Astrocyte (in vitro differentiated cells and primary cell): ENCODE measurements around the gene JAZF1.

ENCODE experiments used
- EZH2 ChIP-seq: IDR thresholded peaks from 2 replicates; pipeline ENCODE4 v1.6.1; 2012; ENCODE audit warnings: mild to moderate bottlenecking, low read length, inconsistent platforms; ENCODE audit not compliant: insufficient read depth
- TF ChIP-seq, protein P1 (sequence below): IDR thresholded peaks from 2 replicates; pipeline ENCODE4 v1.5.1; 2011; ENCODE audit warnings: low read depth, mild to moderate bottlenecking, inconsistent platforms, low read length, moderate library complexity; ENCODE audit not compliant: insufficient read depth

- TF ChIP-seq, protein P1, sequence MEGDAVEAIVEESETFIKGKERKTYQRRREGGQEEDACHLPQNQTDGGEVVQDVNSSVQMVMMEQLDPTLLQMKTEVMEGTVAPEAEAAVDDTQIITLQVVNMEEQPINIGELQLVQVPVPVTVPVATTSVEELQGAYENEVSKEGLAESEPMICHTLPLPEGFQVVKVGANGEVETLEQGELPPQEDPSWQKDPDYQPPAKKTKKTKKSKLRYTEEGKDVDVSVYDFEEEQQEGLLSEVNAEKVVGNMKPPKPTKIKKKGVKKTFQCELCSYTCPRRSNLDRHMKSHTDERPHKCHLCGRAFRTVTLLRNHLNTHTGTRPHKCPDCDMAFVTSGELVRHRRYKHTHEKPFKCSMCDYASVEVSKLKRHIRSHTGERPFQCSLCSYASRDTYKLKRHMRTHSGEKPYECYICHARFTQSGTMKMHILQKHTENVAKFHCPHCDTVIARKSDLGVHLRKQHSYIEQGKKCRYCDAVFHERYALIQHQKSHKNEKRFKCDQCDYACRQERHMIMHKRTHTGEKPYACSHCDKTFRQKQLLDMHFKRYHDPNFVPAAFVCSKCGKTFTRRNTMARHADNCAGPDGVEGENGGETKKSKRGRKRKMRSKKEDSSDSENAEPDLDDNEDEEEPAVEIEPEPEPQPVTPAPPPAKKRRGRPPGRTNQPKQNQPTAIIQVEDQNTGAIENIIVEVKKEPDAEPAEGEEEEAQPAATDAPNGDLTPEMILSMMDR, result no peak
- TF ChIP-seq EZH2, result no peak
Observed at GRCh38 chr7:28045592-28045991, 135.0 kb downstream of the JAZF1 start.
